HPDE6-E6E7 (cell line): ENCODE results near the gene FRS3.

Source experiments
- DNase-seq: peaks from one replicate; pipeline ENCODE4 v3.0.0; 2011; ENCODE audit warnings: missing footprints; ENCODE audit errors: extremely low spot score

The FRS3 gene

GRCh38 chr6:41790045-41790444 lies 10.3 kb upstream of the FRS3 start:
- no peak for DNase-seq

GRCh38 chr6:41789390-41789724 lies 9.7 kb upstream of the FRS3 start:
- no peak for DNase-seq

GRCh38 chr6:41787219-41787917 lies 7.7 kb upstream of the FRS3 start, which contains the start of gene TOMM6:
TSS of gene TOMM6 (plus strand) at chr6:41787694. CDS start at chr6:41787698, 4 bp downstream.
- DNase-seq, result peak; percentile 80

- DNase-seq, result peak; percentile 79
These were observed 6.9 kb upstream of the FRS3 start for GRCh38 chr6:41786451-41787218.

GRCh38 chr6:41785689-41786450 lies 6.2 kb upstream of the FRS3 start:
- no peak for DNase-seq

- no peak for DNase-seq
These were observed 5.6 kb upstream of the FRS3 start for GRCh38 chr6:41785254-41785653.

- DNase-seq, result no peak
These were observed 5.0 kb upstream of the FRS3 start for GRCh38 chr6:41784581-41785171.

GRCh38 chr6:41783106-41783780 lies 3.5 kb upstream of the FRS3 start:
- no peak for DNase-seq

- DNase-seq, result no peak
These were observed 1.6 kb upstream of the FRS3 start for GRCh38 chr6:41781366-41781730.

- DNase-seq, result peak; percentile 58
These were observed 1.1 kb upstream of the FRS3 start, which contains the start of gene PRICKLE4 for GRCh38 chr6:41780551-41781365. TSS of gene PRICKLE4 (plus strand) at chr6:41780782. CDS start at chr6:41783474, 2,692 bp downstream.

GRCh38 chr6:41779336-41779735 lies 364 bp downstream of the FRS3 start:
- DNase-seq, result no peak

- no peak for DNase-seq
These were observed 805 bp downstream of the FRS3 start for GRCh38 chr6:41778895-41779294.

- DNase-seq, result no peak
These were observed 2.0 kb downstream of the FRS3 start for GRCh38 chr6:41777551-41778285.

GRCh38 chr6:41775293-41775882 lies 4.3 kb downstream of the FRS3 start:
- no peak for DNase-seq

GRCh38 chr6:41774841-41775240 lies 4.9 kb downstream of the FRS3 start:
- no peak for DNase-seq

GRCh38 chr6:41771058-41771983 lies 8.4 kb downstream of the FRS3 start:
- DNase-seq, result no peak

GRCh38 chr6:41770381-41771057 lies 9.2 kb downstream of the FRS3 start:
- DNase-seq, result no peak

- DNase-seq, result no peak
These were observed 10.3 kb downstream of the FRS3 start for GRCh38 chr6:41769376-41769775.
